Stimulated activated CD8-positive, alpha-beta memory T cell treated with anti-CD3 and anti-CD28 coated beads, Interleukin-7, amount 100 ng/mL, for 1 hour (primary cell): Measurements from ENCODE around the gene HEBP2.

ENCODE experiments used
- DNase-seq, 2 donors: peaks; one replicate each; pipeline ENCODE4 v3.0.0-alpha.2; 2020; ENCODE audit warnings: low read depth in 2 of 2

HEBP2 gene

GRCh38 chr6:138397128-138398122 is 6.6 kb upstream of the HEBP2 start:
- no peak for DNase-seq

GRCh38 chr6:138400326-138400725 is 3.7 kb upstream of the HEBP2 start:
- no peak for DNase-seq

- no peak for DNase-seq
Observed at GRCh38 chr6:138401960-138402837, 1.8 kb upstream of the HEBP2 start.

GRCh38 chr6:138402838-138403187 is 1.2 kb upstream of the HEBP2 start:
- no peak for DNase-seq

- no peak for DNase-seq
Observed at GRCh38 chr6:138403324-138403800, 661 bp upstream of the HEBP2 start.

- no peak for DNase-seq
Observed at GRCh38 chr6:138404666-138405337, 779 bp downstream of the HEBP2 start.

- DNase-seq: no peak
Observed at GRCh38 chr6:138405816-138406413, 1.9 kb downstream of the HEBP2 start.

GRCh38 chr6:138406443-138406842 is 2.4 kb downstream of the HEBP2 start:
- no peak for DNase-seq

DNA sequence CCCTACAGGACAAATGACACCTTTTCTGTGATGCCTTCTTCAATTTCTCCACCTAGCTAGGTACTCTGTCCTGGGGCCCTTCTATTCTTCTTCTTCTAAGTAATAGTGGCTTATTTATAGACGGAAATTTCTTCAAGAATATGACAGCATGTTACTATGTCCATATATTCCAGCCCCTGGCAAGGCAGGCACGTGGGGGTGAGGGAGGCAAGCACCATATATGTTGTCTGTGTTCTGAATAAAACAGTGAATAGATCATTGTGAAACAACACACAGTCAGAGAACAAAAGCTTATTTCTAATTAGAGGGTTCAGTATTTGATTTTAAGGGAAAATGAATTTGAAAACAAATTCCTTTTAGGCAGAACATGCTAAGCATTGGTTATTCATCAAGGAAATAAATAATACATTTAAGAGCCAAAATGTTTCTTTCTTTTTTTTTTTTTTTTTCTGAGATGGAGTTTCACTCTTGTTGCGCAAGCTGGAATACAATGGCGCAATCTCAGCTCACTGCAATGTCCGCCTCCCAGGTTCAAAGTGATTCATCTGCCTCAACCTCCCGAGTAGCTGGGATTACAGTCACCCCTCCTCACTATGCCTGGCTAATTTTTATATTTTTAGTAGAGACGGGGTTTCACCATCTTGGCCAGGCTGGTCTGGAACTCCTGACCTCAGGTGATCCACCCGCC is 6.2 kb downstream of the HEBP2 start:
- no peak for DNase-seq

DNA sequence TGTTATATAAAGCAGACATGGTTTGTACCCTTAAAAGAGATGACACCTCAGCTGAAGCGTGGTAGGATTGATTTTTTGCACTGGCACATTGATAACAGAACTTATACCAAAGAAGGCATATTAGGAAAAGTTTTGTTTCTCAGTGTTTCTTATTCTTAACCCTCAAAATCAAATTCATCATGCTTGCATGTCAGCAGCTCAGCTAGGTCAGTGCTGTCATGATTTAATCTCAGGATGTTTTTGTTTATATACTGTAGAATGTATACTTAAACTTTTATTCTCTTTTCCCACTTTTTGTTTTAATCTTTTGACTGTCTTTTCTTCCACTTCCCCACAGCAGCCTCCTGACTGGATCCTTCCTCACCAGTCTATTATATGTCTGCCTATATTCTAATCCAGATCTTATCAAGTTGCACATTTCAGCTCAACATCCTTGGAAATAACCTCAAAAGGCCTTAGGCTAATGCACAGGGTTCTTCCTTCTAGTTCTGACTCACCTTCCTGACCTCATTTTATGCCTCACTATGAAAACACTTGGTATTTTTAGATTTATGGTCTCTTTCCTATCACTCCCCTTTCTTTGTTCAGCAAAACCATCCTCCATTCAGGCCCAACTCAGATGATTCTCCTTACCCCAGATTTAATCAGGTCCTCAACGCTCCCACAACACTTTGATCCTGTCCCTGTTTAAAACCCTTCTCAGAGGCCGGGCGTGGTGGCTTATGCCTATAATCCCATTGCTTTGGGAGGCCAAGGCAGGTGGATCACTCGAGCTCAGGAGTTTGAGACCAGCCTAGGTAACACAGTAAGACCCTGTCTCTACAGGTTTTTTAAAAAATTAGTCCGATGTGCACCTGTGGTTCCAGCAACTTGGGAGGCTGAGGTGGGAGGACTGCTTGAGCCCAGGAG is 7.2 kb downstream of the HEBP2 start:
- DNase-seq: no peak

GRCh38 chr6:138415125-138415524 is 11.1 kb downstream of the HEBP2 start:
- no peak for DNase-seq

- no peak for DNase-seq
Observed at GRCh38 chr6:138416206-138416605, 12.2 kb downstream of the HEBP2 start.

GRCh38 chr6:138417493-138418117 is 13.6 kb downstream of the HEBP2 start:
- no peak for DNase-seq

GRCh38 chr6:138418118-138418742 is 14.2 kb downstream of the HEBP2 start:
- DNase-seq: no peak

GRCh38 chr6:138419766-138420165 is 15.7 kb downstream of the HEBP2 start:
- DNase-seq: no peak

GRCh38 chr6:138420356-138420755 is 16.3 kb downstream of the HEBP2 start:
- no peak for DNase-seq

DNA sequence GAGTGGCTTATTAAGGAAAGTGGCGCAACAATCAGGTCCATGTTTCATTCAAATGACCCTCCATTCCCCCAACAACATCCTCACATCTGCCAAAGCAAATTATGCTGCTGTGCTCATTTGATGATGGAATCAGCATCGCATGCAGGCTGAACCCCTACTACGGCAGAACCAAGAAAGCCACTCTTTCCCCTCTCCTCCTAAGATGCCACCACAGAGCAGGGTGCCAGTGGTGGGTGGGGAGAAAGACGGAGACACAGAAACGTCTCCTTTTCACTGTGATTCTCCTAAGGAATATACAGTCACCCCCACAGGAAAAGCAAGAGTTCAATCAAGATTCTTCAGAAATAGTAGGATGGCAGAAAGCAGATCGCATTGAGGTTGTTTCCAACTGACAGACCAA is 17.1 kb downstream of the HEBP2 start:
- DNase-seq: no peak

DNA sequence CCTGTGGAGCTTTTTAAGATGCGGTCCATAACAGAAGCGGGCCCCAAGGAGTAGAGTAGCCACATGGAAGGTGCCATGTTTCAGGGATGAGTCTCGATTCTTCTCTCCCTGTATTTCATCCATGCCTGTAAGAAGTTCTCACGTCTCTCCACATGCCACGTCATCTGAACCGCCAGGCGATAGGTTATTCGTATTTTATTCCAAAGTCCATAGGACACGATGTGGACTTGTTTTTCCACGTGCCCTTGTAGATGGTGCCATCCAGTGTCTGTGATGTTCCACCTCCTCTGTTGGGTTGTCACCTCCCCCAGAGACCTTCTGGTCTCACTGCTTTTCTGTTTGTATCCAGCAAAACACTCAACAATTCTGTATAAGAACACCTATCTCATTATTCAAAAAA is 17.6 kb downstream of the HEBP2 start:
- DNase-seq: no peak

DNA sequence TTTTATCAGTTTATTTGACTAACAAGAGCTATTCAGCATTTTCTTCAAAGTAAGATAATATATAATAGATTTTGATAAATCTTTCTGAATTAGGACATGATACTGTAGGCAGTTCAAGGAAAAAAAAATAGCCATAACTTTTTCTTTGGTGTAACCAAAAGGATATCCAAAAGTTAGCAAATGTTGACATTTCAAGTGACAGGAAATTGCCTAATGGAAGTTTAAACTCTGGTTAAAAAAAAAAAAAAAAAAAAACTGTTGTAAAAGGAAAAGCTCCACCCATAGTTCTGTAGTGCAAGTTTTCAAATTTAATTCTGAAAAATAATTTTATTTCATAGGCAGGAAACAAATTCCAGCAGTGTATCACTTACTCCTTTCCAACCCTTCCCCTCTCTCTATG is 18.8 kb downstream of the HEBP2 start:
- no peak for DNase-seq
